ENCODE measurements around the gene SARDH. TPM values are rescaled to one million over a fixed set of nuclear protein-coding genes. Genes with fewer than 3 reads are reported as not detected.

The SARDH gene
- total RNA-seq, 1 experiment from 2014 or later = 5.3 TPM

DNA sequence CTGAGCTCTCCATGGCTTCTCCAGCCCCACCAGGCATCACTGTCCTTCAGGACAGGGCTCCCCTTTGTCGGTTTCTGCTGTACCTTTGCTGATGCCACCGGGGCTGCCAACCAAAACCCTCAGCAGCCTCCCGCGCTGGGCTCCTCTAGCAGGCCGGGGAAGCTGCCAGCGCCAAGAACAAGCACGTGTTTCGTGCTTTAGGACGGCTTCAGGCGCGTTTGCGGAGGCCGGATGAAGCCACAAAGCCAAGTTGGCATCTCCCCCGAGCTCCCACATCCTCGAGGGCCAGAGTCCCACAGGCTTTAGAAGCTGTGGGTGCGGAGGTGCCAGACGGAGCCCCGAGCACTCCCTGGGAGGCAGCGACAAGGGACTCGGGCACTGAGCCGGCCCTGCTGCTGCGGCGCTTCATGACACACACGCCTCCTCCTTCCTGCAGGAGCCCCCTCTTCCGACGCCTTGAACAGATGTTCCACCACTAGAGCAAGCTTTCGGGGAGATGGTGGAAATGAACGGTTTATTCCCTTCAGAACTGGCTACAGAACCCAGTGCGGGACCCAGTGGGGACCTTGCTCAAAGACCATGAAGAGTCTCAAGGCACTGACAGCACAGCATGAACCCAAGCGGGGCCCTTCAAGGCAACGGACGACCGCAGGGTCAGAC is 36.7 kb downstream of the SARDH start:
- no peak overlapping the region; the same call in 1 of the 2 replicates for H3K14ac ChIP-seq (ENCODE audit: insufficient read depth, low read length)
- no peaks in the 10 kb centered on the region for H3K27me3 Mint-ChIP-seq (ENCODE audit: low read depth)
- H3K4me1 ChIP-seq (ENCODE audit: insufficient read depth, low read length) = no peaks in the 10 kb centered on the region
- no peak overlapping the region for H3K18ac ChIP-seq (ENCODE audit: insufficient read length, low read depth, low read length)
- H3K9me3 Mint-ChIP-seq = no peaks in the 10 kb centered on the region
- no peaks in the 10 kb centered on the region for H4K20me1 ChIP-seq (ENCODE audit: control insufficient read depth, insufficient read depth, insufficient read length)
- no peak overlapping the region for H2AFZ ChIP-seq (ENCODE audit: low read length)
- no peak overlapping the region for H2BK15ac ChIP-seq (ENCODE audit: low read depth, low read length)
- no peak overlapping the region for H2BK20ac ChIP-seq (ENCODE audit: low read depth, low read length, poor library complexity, severe bottlenecking)
- H3K27me3 ChIP-seq (ENCODE audit: insufficient read depth, low read length) = no peaks in the 10 kb centered on the region
- no peak for DNase-seq
- H3K4me2 ChIP-seq (ENCODE audit: insufficient read depth, insufficient read length, low read length) = no peak overlapping the region
- H2AK5ac ChIP-seq (ENCODE audit: insufficient read length, low read length) = no peak overlapping the region
- no peak overlapping the region for H3K9ac ChIP-seq (ENCODE audit: extremely low read depth, insufficient read length, low read length)
- no peaks in the 10 kb centered on the region for H3K79me1 ChIP-seq (ENCODE audit: insufficient read depth, low read depth, low read length, poor library complexity, severe bottlenecking)
- H3K23ac ChIP-seq (ENCODE audit: insufficient read length, low read depth, low read length) = no peak overlapping the region
- no peak overlapping the region for H4K5ac ChIP-seq (ENCODE audit: insufficient read length, low read depth, low read length)
- peaks cover 0 to 2% (median 0%) of the 10 kb centered on the region in 3 experiments; a peak in 1 of 7 replicates for H3K36me3 Mint-ChIP-seq (ENCODE audit: insufficient read depth in 1 of 3, low read depth in 3 of 3)
- WGBS (ENCODE audit: extremely low coverage, insufficient read length, low lambda C conversion rate) = no CpG with 5 or more reads among the region's 33 CpGs
- H3K27ac ChIP-seq (ENCODE audit: insufficient read length, low read depth, low read length) = no peak overlapping the region
- H3K9me3 ChIP-seq (ENCODE audit: control insufficient read depth, low read depth, low read length) = no peaks in the 10 kb centered on the region
- no peak overlapping the region for H2BK12ac ChIP-seq (ENCODE audit: insufficient read length, low read depth, low read length)
- H4K91ac ChIP-seq (ENCODE audit: insufficient read length, low read depth, low read length) = no peak overlapping the region
- H3K56ac ChIP-seq (ENCODE audit: insufficient read length, low read depth, low read length) = no peak overlapping the region
- no peak overlapping the region; a peak in 1 of 7 replicates for H3K27ac Mint-ChIP-seq
- peaks cover 0 to 12% of the 10 kb centered on the region in 2 experiments; a peak in 3 of 4 replicates for H3K4me1 Mint-ChIP-seq
- H3T11ph ChIP-seq (ENCODE audit: low read length) = no peak overlapping the region
- no peak overlapping the region for H3K4me3 Mint-ChIP-seq
- no peak overlapping the region for H3K4ac ChIP-seq (ENCODE audit: low read depth, low read length)
- H2BK5ac ChIP-seq (ENCODE audit: insufficient read length, low read length) = no peak overlapping the region
- no peaks in the 10 kb centered on the region for H3K79me2 ChIP-seq (ENCODE audit: insufficient read depth, low read length)
- TF ChIP-seq, protein P1, sequence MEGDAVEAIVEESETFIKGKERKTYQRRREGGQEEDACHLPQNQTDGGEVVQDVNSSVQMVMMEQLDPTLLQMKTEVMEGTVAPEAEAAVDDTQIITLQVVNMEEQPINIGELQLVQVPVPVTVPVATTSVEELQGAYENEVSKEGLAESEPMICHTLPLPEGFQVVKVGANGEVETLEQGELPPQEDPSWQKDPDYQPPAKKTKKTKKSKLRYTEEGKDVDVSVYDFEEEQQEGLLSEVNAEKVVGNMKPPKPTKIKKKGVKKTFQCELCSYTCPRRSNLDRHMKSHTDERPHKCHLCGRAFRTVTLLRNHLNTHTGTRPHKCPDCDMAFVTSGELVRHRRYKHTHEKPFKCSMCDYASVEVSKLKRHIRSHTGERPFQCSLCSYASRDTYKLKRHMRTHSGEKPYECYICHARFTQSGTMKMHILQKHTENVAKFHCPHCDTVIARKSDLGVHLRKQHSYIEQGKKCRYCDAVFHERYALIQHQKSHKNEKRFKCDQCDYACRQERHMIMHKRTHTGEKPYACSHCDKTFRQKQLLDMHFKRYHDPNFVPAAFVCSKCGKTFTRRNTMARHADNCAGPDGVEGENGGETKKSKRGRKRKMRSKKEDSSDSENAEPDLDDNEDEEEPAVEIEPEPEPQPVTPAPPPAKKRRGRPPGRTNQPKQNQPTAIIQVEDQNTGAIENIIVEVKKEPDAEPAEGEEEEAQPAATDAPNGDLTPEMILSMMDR (conservative IDR thresholded peaks at IDR 0.05) = no peak
- no peak overlapping the region for H2BK120ac ChIP-seq (ENCODE audit: low read depth, low read length, poor library complexity, severe bottlenecking)
- no peak overlapping the region for H4K8ac ChIP-seq (replicated peaks; ENCODE audit: insufficient read length, low read depth, low read length)
- no peaks in the 10 kb centered on the region for H3K23me2 ChIP-seq (ENCODE audit: insufficient read length, low read depth, low read length, poor library complexity, severe bottlenecking)

Measured in H9 (cell line).